DMS53 treated with DMSO at 0.1 percent for 48 hours (cell line): ENCODE data around the gene COP1.

ENCODE experiments used
- DNase-seq: peaks from one replicate; lab custom pipeline; 2025; ENCODE audit not compliant: unreplicated experiment; lab: John Stamatoyannopoulos, UW

COP1 gene

GRCh38 chr1:175978476-175978875, 228.6 kb downstream of the COP1 start:
- DNase-seq: no peak

- DNase-seq: no peak
Observed at GRCh38 chr1:175976865-175977642, 230.0 kb downstream of the COP1 start.

- DNase-seq: no peak
Observed at GRCh38 chr1:175969231-175969630, 237.9 kb downstream of the COP1 start.

- no peak for DNase-seq
Observed at GRCh38 chr1:175968486-175969172, 238.5 kb downstream of the COP1 start.

- no peak for DNase-seq
Observed at GRCh38 chr1:175963740-175964139, 243.3 kb downstream of the COP1 start.

GRCh38 chr1:175960169-175960568, 246.9 kb downstream of the COP1 start:
- DNase-seq: no peak

- no peak for DNase-seq
Observed at GRCh38 chr1:175951627-175952026, 255.5 kb downstream of the COP1 start.

- DNase-seq: no peak
Observed at GRCh38 chr1:175947771-175948170, 259.3 kb downstream of the COP1 start.

GRCh38 chr1:175944591-175944990, 262.5 kb downstream of the COP1 start:
- DNase-seq: no peak

- DNase-seq: no peak
Observed at GRCh38 chr1:175941164-175941563, 265.9 kb downstream of the COP1 start.

- DNase-seq: no peak
Observed at GRCh38 chr1:175936736-175937135, 270.4 kb downstream of the COP1 start.

GRCh38 chr1:175935566-175936115, 271.4 kb downstream of the COP1 start:
- DNase-seq: no peak

- DNase-seq: no peak
Observed at GRCh38 chr1:175935166-175935565, 271.9 kb downstream of the COP1 start.

- no peak for DNase-seq
Observed at GRCh38 chr1:175933801-175934200, 273.3 kb downstream of the COP1 start.

GRCh38 chr1:175927944-175928343, 279.1 kb downstream of the COP1 start:
- DNase-seq: no peak

GRCh38 chr1:175922254-175922881, 284.7 kb downstream of the COP1 start:
- no peak for DNase-seq

- no peak for DNase-seq
Observed at GRCh38 chr1:175920381-175920780, 286.7 kb downstream of the COP1 start.

GRCh38 chr1:175919001-175919400, 288.1 kb downstream of the COP1 start:
- DNase-seq: no peak

GRCh38 chr1:175918364-175918801, 288.7 kb downstream of the COP1 start:
- no peak for DNase-seq

- DNase-seq: no peak
Observed at GRCh38 chr1:175914115-175914514, 293.0 kb downstream of the COP1 start.

- DNase-seq: no peak
Observed at GRCh38 chr1:175911138-175911537, 295.9 kb downstream of the COP1 start.

GRCh38 chr1:175906370-175906769, 300.7 kb downstream of the COP1 start:
- DNase-seq: no peak
